Measurements from ENCODE around the gene WIPI1.
"Not testable (repeated sequence)": the region's sequence is repeated elsewhere in the genome, so short reads cannot be mapped to it uniquely, and the experiment has no call there.

WIPI1 gene, protein sequence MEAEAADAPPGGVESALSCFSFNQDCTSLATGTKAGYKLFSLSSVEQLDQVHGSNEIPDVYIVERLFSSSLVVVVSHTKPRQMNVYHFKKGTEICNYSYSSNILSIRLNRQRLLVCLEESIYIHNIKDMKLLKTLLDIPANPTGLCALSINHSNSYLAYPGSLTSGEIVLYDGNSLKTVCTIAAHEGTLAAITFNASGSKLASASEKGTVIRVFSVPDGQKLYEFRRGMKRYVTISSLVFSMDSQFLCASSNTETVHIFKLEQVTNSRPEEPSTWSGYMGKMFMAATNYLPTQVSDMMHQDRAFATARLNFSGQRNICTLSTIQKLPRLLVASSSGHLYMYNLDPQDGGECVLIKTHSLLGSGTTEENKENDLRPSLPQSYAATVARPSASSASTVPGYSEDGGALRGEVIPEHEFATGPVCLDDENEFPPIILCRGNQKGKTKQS

DNA sequence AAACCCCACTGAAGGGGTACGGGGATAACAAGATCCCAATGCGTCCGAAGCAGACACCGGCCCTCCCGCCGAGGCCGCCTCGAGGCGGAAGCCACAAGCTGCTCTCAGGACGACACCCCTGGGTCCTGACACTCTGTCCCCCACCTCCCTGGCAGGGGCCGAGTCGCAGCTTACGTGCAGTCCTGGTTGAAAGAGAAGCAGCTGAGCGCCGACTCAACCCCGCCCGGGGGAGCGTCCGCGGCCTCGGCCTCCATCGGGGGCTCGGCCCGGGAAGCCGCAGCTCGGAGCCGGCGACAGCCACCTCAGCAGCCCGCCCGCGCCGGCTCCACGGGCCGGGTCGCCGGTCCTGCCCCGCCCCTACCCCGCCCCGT lies at the start of gene WIPI1:
TSS of gene WIPI1 (minus strand) at position 329 of the 371 bp plus-strand sequence. CDS start at position 254, 75 bp downstream.
- no peak for DNase-seq (ENCODE audit: low read depth in 2 of 2)

DNA sequence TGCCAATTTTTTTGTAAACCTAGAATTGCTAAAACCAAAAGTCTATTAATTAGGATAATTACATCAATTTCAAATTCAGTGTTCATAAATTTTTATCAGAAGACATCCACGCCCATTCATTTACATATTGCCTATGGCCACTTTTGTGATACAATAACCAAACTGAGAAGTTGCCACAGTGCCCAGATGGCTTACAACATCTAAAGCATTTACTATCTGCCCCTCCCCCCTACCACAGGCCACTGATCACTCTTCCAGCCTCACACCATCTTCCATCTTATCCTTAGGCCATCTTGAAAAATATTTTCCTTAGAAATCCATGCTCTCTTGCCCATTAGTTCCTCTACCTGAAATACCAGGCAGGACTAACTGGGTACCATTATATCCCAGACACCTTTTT lies 48.7 kb upstream of the WIPI1 start:
- no peak for DNase-seq (ENCODE audit: low read depth in 2 of 2)

DNA sequence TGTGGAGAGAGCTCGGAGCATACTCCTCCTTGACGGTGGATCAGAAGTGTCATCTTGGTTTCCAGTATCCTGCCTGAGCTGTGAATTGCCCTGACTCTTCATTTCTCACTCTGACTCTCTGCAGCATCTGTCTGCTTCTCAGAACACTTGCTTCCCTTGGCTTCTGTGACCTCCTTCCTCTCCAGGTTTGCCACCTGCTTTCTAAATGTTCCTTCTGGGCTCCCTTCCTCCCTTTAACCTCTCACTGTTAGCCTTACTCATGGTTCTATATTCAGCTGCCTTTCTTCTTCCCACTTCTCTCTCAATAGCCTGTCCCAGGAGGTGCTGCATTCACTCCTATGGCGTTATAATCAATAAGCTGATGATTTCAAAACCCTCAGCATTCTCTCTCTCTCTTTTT lies 43.8 kb upstream of the WIPI1 start:
- no peak for DNase-seq (ENCODE audit: low read depth in 2 of 2)

DNA sequence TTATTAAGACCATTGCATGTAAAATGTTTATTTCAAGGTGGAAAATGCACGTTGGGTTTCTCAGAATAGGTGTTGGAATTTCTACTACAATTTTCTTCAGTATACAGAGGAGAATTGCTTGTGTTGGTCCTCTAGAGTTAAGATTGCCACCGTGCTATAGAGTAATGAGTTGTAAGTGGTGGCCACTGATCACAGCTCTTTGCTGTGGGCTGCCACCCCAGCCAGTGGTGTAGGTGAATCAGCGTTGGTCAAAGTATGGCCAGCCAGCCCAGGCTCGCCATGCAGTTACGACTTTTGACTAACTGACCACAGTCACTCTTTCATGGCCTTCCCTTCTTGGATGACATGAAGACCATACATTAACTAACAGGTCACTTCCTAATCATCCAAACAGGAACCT lies 42.3 kb upstream of the WIPI1 start:
- no peak for DNase-seq (ENCODE audit: low read depth in 2 of 2)

DNA sequence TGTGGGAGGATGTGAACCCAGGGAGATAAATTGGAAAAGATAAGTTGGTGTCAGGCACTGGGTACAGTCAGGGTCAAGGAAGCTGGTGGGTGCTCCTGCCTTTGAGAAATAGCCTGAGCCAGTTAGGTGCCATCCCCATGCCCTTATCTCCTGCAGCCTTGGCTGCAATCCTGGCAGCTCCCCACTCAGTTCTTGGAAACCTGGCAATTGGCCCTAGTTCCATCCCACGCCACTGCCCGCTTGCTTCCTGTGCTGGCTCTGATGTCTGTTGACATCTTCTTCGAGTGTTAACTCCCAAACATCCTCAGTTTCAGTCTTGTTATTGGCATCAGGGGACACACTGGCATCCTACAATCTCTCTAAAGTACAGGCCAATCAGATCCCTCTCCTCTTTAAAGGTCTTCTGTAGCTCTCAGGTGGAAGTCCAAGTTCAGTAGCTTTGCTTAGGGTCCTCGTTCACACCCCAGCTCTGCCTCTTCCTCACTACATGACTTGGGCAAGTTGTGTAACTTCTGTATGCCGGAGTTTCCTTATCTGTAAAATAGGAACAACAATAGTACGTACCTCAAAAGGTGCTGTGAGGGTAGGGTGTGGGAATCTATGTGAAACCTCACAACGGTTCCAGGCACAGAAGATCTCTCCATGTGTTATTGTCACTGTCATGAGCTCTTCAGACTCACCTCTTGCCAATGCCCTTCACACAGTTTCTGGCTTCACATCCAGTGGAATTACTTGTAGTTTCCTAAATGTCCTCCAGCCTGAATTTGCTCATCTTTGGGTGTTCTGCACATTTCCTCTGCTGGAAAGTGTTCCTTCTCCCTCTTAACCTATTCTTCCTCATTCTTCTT lies 41.4 kb upstream of the WIPI1 start:
- DNase-seq (ENCODE audit: low read depth in 2 of 2) = no peak

DNA sequence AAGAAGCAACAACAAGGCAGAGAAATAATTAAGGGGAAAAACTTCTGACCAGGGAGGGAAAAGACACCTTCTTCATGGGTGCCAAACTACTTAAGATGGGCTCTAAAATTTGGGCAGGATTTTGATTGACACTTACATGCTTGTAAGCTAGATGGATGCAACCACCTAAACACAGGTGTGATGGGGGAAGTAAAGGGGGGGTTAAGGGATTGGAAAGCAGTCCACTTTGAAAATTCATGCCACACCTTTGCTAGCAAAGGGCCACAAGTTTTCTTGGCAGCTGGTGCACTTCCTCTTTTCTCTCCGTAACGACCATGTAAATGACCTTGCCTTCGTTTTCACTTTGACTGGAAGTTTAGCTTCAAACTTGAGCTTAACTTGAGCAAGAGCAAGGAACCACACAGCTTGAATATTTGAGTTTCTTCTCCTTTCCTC lies 40.6 kb upstream of the WIPI1 start:
- no peak for DNase-seq (ENCODE audit: low read depth in 2 of 2)

DNA sequence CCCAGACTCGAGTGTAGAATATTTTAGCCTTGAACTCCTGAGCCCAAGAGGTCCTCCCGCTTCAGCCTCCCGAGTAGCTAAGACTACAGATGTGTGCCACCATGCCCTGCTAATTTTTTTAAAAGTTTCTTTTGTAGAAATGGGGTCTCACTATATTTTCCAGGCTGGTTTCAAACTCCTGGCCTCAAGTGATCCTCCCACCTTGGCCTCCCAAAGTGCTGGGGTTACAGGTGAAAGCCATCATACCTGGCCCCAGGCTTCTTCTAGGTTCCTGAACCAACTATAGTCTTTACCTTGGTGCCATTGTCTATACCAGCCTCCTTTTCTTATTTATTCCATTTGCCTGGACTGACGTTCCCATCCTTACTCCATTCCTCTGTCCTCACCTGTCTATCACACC lies 37.8 kb upstream of the WIPI1 start:
- DNase-seq (ENCODE audit: low read depth in 2 of 2) = no peak

DNA sequence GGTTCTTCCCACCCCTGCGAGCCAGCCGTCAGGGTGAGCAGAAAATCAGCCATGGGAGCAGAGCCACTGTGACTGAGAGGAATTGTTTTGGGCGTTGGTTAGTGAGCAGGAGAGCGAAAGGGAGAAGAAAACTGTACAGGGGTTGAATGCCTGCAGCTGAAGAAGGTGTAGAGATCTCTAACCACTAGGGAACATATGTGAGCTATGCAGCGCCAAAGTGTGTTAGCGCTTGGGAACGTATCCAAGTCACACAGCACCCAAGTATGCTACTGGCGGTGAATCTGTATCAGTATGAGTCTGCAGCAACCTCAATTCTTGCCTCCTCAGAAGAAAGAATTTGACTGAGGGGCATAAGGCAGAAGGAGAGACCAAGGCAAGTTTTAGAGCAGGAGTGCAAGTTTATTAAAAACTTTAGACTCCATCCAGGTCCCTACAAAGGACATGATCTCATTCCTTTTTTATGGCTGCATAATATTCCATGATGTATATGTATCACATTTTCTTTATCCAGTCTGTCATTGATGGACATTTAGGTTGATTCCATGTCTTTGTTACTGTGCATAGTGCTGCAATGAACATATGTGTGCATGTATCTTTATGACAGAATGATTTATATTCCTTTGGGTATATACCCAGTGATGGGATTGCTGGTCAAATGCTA lies 35.2 kb upstream of the WIPI1 start:
- not testable (repeated sequence) for DNase-seq (ENCODE audit: low read depth in 2 of 2)

DNA sequence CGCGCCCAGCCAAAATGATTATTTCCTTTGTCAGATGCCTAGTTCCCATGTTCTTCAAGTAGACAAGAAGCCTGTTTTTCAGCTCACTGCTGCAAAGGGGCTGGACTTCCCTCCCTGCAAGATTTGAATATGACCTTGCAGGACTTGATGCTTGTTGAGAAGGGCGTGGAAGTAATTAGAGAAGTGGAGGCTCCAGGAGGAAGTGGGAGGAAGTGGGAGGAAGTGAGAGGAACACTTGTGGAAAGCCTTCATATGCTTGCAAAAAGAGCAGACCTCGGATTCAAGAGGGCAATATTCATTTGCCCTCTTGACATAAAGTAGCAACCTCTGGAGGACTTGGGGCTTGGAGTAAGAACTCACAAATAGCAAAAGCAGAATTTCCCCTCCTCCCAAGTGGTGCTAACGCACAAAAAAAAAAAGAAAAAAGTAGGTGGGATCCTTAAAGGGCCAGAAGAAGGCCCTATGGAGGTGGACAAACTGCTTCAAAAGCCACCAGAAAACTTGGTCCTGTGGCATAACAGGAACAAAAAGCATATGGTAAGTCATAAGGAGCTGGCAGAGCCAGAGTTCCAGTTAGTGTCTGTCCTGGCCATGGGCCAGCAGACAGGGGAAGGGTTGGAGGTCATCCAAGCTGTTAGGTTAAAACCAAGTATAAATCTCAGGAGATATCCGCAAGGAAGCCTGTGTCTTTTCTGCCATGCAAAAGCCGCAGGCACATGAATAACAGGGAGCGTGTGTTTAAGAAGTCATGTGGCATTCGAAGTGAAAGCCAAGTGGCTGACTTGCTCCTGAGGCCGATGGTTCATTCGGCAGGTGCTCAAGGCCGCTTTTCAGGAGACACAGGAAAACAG lies 34.3 kb upstream of the WIPI1 start:
- DNase-seq (ENCODE audit: low read depth in 2 of 2) = no peak

DNA sequence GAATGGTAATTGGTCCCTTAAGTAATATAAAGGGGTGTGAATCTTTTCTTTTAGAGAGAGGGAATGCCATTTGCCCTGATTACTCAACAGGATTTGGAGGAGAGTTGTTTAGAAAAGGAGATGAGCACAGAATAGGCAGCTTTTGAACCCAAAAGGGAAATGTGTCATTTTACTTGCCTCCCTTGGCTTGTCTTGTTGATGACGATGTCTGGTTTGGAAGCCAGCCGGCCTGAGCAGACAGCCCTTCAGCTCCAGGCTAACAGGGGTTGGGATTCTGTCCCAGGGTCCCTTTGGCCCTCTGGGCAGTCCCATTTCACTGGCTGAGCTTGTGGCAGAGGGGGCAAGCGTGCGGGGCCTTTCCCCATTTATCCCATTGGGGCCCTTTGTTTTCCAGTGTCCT lies 32.6 kb upstream of the WIPI1 start:
- DNase-seq (ENCODE audit: low read depth in 2 of 2) = no peak

DNA sequence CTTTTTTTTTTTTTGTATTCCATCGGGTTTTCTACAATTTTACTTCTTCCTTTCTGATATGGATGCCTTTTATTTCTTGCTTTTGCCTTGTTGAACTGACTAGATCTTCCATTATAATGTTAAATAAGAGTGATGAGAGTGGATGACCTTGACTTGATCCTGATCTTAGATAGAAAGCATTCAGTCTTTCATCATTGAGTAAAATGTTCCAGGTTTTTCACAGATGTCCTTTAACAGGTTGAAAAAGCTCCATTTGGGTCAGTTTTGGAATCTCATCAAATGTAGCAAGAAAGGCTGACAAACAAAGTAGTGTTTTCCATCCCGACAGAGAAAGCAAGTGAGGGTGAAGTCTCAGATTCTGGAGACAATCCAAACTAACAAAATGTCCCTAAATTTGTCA lies 27.2 kb upstream of the WIPI1 start:
- no peak for DNase-seq (ENCODE audit: low read depth in 2 of 2)

DNA sequence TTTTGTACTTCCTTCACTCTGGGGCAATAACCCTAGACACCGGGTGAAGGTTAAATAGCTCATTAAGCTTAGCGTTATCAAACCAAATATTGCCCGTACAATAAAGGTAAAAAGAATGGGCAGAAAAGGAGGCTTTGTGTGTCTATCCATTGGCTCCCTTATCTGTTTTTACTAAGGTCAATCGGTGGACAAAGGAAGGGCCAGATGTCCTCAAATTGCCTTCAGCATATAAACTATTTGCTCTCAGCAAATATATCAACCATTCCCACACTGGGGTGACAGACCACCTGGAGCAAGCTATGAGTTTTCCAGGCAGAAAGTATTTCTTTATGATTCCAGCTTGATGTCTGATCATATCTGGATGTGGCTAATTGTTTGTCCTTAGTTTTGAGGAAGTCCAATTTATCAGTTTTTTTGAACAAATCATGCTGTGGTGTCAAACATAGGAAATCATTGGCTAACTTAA lies 25.3 kb upstream of the WIPI1 start:
- DNase-seq (ENCODE audit: low read depth in 2 of 2) = no peak

DNA sequence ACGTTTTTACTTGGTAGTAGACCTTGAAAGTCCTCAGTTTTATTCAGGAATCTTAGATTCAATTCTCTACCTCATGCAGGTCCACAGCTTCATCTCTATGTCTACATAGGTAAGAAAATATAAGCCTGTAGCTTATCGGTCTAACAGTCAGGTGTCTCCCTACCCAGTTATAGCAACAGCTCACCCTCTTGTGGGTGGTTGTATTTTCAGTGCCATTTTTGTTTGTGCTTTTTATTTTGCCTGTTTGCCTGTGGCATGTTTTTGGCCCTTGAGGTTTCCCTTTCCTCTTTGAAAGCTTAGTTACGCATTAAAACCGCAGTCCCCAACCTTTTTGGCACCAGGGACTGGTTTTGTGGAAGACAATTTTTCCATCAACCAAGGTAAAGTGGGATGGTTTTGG lies 23.6 kb upstream of the WIPI1 start:
- DNase-seq (ENCODE audit: low read depth in 2 of 2) = no peak

DNA sequence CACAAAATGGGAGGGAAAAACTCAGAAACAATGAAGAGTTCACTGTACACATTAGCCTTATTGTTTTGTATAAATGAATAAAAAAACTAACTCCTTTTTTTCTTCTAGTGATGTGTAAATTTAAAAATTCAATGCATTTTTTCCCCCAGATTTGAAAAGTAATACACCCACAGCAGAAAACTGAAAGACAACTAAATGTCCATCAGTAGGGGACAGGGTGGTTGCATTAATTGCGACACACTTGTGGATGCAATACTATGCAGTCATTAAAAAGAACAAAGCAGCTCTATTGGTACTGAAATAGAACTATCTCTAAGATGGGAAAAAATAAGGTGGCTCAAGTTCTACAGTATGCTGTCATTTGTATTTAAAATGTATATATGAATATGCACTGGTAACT lies 13.7 kb upstream of the WIPI1 start:
- DNase-seq (ENCODE audit: low read depth in 2 of 2) = no peak

DNA sequence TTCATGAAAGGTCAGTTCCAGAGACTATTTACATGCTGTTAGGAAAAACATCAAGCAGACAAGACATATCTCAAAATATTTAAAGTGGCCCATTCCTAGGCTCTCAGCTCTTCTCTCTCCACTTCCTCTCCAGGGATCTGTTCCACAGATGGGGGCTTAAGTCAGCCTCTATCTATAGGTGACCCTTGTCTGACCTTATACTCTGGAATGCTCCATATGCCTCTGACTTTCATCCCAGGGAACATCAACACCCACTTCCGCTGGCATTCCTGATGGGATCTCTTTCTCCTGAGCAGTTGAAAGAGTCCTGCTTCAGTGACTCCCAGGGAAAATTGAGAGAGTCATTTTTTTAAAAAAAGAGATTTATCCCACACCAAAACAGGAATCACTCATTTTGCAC lies 11.5 kb upstream of the WIPI1 start:
- no peak for DNase-seq (ENCODE audit: low read depth in 2 of 2)

DNA sequence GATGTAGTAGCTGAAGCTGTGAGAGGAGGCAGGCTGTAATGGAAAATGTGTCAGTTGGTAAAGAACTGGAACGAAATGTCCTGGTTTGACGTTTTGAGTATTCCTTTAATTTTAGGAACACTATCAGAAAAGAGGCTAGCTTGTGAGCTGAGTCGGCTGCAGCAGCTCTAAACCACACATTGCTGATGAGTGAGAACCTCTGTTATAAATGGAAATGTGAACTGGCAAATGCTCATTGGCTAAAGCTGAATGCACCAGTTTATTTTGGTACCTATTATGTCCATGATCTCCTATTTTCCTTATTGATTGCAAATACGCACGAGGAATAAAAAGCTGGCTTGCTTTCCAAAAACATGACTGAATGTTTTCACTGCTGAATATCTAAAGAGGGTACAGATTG lies 11.0 kb upstream of the WIPI1 start:
- no peak for DNase-seq (ENCODE audit: low read depth in 2 of 2)

DNA sequence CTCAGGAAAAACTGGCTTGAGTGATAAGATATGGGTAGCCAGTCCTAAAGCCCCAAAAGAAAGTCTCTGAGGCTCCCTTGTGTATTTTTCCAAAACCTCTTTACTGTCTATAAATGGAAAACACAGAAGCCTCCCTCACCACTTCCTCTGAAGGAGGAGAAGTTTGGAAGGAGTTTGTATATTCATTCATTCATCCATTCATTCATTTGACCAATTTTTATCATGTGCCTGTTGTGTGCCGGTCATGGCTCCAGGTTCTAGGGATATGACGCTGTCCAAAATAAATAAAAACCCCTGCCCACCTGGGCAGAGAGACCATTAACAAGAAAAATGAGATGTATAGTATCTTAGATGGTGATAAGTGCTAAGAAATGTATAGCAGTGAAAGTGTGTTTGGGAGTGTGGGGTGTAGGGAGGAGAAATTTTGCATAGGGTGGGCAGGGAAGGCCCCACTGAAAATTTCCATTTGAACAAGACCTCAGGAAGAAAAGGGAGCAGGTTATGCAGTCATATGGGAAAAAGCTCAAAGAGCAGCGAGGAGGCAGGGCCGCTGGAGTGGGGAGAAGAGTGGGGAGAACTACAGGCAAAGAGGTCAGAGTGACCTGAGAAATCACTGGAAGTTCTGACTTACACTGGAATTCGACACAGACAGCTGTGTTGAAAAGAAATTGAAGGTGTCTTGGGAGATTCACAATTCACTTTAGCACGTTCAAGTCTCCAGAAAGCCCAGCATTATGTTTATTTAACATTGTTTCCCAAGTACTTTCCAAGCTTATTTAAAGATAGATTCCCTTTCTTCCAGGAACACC lies 6.1 kb upstream of the WIPI1 start:
- no peak for DNase-seq (ENCODE audit: low read depth in 2 of 2)

DNA sequence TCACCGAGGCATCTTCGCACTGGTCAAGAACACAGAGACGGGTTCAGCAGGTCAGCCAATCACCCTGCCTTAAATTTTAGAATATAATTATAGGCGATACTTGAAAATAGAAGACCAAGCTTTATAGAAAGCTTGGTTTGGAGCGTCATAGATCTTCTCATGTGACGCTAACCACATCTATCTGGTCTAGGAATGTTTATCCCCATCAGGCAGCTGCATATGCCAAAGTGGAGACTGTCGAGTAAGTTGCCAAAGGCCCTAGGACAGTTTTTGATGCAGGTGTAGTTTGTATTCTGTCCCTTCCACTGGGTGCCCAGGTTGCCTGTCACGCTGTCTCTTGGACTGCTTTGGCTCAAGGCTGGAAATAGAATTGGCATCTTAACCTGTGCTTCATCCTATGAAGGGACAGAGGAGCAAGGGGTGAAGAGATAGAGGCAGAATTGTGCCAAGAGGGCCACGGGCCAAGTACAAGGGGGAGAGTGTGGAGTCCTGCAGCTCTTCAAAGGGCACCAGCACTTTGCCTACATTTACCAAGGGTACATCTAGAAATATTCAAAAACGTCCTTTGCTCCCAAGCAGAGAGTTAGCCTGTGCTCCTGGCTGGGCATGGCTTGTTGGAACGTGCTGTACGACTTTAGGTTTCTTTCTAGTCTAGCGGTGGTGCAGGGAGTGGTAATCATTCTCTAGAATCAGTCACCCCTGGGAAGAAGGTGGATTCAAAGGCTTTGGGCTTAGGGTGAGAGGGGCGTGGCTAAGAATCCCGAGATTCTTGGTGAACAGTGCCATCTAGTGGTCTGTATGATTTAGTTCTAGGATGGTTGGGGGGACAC lies 5.3 kb upstream of the WIPI1 start:
- DNase-seq (ENCODE audit: low read depth in 2 of 2) = peak in 1 of 2 donors; percentile 51

DNA sequence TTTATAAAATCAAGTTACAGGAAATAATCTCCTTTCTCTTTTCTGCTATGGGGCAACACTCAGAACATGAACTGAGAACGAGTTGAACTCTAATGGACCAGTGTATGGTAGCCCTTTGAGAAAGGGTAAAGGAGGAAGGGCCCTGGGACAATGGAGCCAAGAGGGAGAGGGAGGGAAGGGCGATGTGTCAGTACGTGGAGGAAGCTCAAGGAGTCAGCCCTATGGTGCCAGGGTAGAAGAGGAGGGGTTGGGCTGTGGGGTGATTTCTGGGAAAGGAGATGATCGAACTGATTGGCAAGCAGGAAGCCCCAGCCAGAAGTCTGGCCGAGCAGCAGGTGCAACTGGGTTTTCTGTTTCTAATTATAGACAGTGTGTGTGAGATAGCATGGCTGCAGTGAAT lies 4.3 kb upstream of the WIPI1 start:
- DNase-seq (ENCODE audit: low read depth in 2 of 2) = peak in 1 of 2 donors; percentile 59

DNA sequence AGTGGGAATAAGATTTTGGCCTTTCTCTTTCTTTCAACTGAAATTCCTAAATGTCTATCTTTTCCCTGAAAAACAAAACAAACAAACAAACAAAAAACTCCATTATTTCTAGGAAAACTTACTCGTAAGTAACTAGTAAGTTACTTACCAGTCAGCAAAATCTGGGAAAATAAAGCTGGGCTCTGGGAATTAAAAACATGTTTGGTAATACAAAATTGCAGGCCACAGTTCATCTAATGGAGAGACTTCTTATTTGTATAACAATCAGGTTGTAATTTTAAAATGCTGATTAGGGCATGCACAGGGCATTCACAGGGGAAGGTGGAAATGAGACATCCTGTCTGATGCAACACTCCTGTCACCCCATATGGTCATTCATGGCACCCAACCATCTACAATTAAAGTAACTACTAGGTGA lies 3.8 kb upstream of the WIPI1 start:
- no peak for DNase-seq (ENCODE audit: low read depth in 2 of 2)

All from stimulated activated CD8-positive, alpha-beta memory T cell treated with anti-CD3 and anti-CD28 coated beads, Interleukin-15, amount 100 ng/mL, for 48 hours (primary cell).